Measurements from ENCODE around the gene ZNF426.
"Not testable (repeated sequence)": the region's sequence is repeated elsewhere in the genome, so short reads cannot be mapped to it uniquely, and the experiment has no call there.

Gene ZNF426

DNA sequence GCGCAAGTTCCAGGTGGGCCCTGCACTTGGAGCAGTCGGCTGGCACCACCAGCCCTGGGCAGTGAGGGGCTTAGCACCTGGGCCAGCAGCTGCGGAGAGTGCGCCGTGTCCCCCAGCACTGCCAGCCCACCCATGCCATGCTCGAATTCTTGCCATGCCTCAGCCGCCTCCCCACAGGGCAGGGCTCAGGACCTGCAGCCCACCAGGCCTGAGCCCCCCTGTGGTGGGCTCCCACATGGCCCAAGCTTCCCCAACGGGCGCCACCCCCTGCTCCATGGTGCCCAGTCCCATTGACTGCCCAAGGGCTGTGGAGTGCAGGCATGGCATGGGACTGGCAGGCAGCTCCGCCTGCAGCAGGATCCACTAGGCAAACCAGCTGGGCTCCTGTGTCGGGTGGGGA is 9.4 kb upstream of the ZNF426 start:
- Histone ChIP-seq H3K4me2 (ENCODE audit: low read length) (no peak overlapping the region), H2AFZ (no peak overlapping the region), H3K27me3 (ENCODE audit: control insufficient read depth, insufficient read depth, low read length) (no peaks in the 10 kb centered on the region), H3K4me1 (no peaks in the 10 kb centered on the region), H3K9ac (no peak overlapping the region), H3K9me3 (ENCODE audit: control insufficient read depth, low read length) (no peaks in the 10 kb centered on the region), H3K27ac (no peak overlapping the region), H3K79me2 (no peaks in the 10 kb centered on the region), H3K4me3 (ENCODE audit: low read depth, low read length) (no peak overlapping the region), H3K36me3 (ENCODE audit: control insufficient read depth, insufficient read depth, low read length) (no peaks in the 10 kb centered on the region)
- TF ChIP-seq, protein P1, sequence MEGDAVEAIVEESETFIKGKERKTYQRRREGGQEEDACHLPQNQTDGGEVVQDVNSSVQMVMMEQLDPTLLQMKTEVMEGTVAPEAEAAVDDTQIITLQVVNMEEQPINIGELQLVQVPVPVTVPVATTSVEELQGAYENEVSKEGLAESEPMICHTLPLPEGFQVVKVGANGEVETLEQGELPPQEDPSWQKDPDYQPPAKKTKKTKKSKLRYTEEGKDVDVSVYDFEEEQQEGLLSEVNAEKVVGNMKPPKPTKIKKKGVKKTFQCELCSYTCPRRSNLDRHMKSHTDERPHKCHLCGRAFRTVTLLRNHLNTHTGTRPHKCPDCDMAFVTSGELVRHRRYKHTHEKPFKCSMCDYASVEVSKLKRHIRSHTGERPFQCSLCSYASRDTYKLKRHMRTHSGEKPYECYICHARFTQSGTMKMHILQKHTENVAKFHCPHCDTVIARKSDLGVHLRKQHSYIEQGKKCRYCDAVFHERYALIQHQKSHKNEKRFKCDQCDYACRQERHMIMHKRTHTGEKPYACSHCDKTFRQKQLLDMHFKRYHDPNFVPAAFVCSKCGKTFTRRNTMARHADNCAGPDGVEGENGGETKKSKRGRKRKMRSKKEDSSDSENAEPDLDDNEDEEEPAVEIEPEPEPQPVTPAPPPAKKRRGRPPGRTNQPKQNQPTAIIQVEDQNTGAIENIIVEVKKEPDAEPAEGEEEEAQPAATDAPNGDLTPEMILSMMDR (IDR thresholded peaks at IDR 0.05), result no peak

- H3K79me2 ChIP-seq, result not testable (repeated sequence)
Observed at GRCh38 chr19:9541281-9541680, 2.8 kb upstream of the ZNF426 start.

GRCh38 chr19:9539921-9540320 is 1.5 kb upstream of the ZNF426 start:
- H3K4me3 ChIP-seq (ENCODE audit: low read depth, low read length); H3K27ac ChIP-seq; H3K9me3 ChIP-seq (ENCODE audit: control insufficient read depth, low read length); H3K4me2 ChIP-seq (ENCODE audit: low read length); H3K9ac ChIP-seq; H3K36me3 ChIP-seq (ENCODE audit: control insufficient read depth, insufficient read depth, low read length); H3K79me2 ChIP-seq; H2AFZ ChIP-seq; H3K4me1 ChIP-seq; H3K27me3 ChIP-seq (ENCODE audit: control insufficient read depth, insufficient read depth, low read length): not testable (repeated sequence)

More at GRCh38 chr19:9541281-9541680, 2.8 kb upstream of the ZNF426 start:
- H3K4me2 ChIP-seq (ENCODE audit: low read length); H3K4me1 ChIP-seq; H3K9ac ChIP-seq; H3K4me3 ChIP-seq (ENCODE audit: low read depth, low read length); H3K9me3 ChIP-seq (ENCODE audit: control insufficient read depth, low read length); H3K27ac ChIP-seq; H3K36me3 ChIP-seq (ENCODE audit: control insufficient read depth, insufficient read depth, low read length); H3K27me3 ChIP-seq (ENCODE audit: control insufficient read depth, insufficient read depth, low read length); H2AFZ ChIP-seq: not testable (repeated sequence)

GRCh38 chr19:9539201-9539600 is 756 bp upstream of the ZNF426 start:
- H3K4me2 ChIP-seq (ENCODE audit: low read length), result peak overlapping the region; percentile 72
- not testable (repeated sequence) for H3K27ac ChIP-seq; H3K36me3 ChIP-seq (ENCODE audit: control insufficient read depth, insufficient read depth, low read length); H3K4me1 ChIP-seq; H3K79me2 ChIP-seq; H3K27me3 ChIP-seq (ENCODE audit: control insufficient read depth, insufficient read depth, low read length); H3K9me3 ChIP-seq (ENCODE audit: control insufficient read depth, low read length); H2AFZ ChIP-seq; H3K9ac ChIP-seq
- peak overlapping the region; percentile 86 for H3K4me3 ChIP-seq (ENCODE audit: low read depth, low read length)

DNA sequence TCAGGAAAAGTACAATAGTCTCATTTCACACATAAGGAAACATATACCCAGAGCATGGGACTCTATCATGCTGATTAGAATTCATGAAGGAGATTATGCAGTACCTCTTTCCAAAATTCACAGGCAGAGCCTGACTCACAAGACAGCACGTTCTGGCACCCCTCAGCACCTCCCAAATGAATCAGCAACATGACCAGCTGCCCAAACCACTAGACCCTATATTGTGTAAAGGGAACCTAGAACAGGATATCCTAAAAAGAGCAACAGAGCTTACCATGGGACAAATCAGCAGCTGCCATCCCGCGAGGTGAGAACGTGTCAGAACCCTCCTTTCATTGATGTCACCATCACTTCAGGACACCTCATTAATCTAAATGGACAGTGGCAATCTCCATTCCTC is 2.5 kb downstream of the ZNF426 start:
- Histone ChIP-seq H3K36me3 (ENCODE audit: control insufficient read depth, insufficient read depth, low read length) (no peaks in the 10 kb centered on the region), H3K27me3 (ENCODE audit: control insufficient read depth, insufficient read depth, low read length) (no peaks in the 10 kb centered on the region), H3K4me2 (ENCODE audit: low read length) (no peak overlapping the region), H3K9ac (no peak overlapping the region), H3K27ac (no peak overlapping the region), H3K79me2 (no peaks in the 10 kb centered on the region), H3K4me1 (no peaks in the 10 kb centered on the region), H3K9me3 (ENCODE audit: control insufficient read depth, low read length) (no peaks in the 10 kb centered on the region), H3K4me3 (ENCODE audit: low read depth, low read length) (no peak overlapping the region), H2AFZ (no peak overlapping the region)
- TF ChIP-seq, protein P1 (IDR thresholded peaks at IDR 0.05), result no peak

GRCh38 chr19:9531933-9532332 is 6.5 kb downstream of the ZNF426 start:
- Histone ChIP-seq H3K9me3 (ENCODE audit: control insufficient read depth, low read length) (peaks cover 16% of the 10 kb centered on the region), H3K79me2 (no peaks in the 10 kb centered on the region), H3K9ac (no peak overlapping the region), H3K36me3 (ENCODE audit: control insufficient read depth, insufficient read depth, low read length) (peaks cover 26% of the 10 kb centered on the region), H3K4me1 (no peaks in the 10 kb centered on the region), H3K27ac (no peak overlapping the region), H3K4me3 (ENCODE audit: low read depth, low read length) (no peak overlapping the region), H2AFZ (no peak overlapping the region), H3K4me2 (ENCODE audit: low read length) (no peak overlapping the region), H3K27me3 (ENCODE audit: control insufficient read depth, insufficient read depth, low read length) (no peaks in the 10 kb centered on the region)
- TF ChIP-seq, protein P1 (IDR thresholded peaks at IDR 0.05), result no peak
